ENCODE measurements around the gene SHISA4. TPM values are rescaled to one million over a fixed set of nuclear protein-coding genes. Genes with fewer than 3 reads are reported as not detected.
A peak's percentile ranks its signal among the peaks of the same experiment; 100 is the strongest.

SHISA4 gene
- total and polyA plus RNA-seq, 12 donors: 32.9 to 221 (median 77.9) TPM

GRCh38 chr1:201881617-201882016, 7.1 kb upstream of the SHISA4 start:
- DNase-seq: no peak
- H3K27me3 ChIP-seq: no peaks in the 10 kb centered on the region
- intact Hi-C loops (cut with DNase I): no loop called here
- TF ChIP-seq CTCF (IDR thresholded peaks at IDR 0.05) (no peak), POLR2A (IDR thresholded peaks at IDR 0.05) (no peak)
- no peaks in the 10 kb centered on the region for H3K36me3 ChIP-seq (replicated peaks in 1 of 2)
- H3K27ac ChIP-seq: no peak overlapping the region
- no peak overlapping the region for H3K4me3 ChIP-seq
- H3K4me1 ChIP-seq (replicated peaks in 1 of 2): peaks cover 43 to 55% of the 10 kb centered on the region in 2 donors
- WGBS, 4 donors: 85 to 100% (median 95%) methylated on average over 1 of the region's 1 CpG
- H3K9me3 ChIP-seq (replicated peaks in 1 of 3): no peaks in the 10 kb centered on the region

- H3K4me3 ChIP-seq: no peak overlapping the region
- TF ChIP-seq POLR2A (IDR thresholded peaks at IDR 0.05) (no peak), CTCF (IDR thresholded peaks at IDR 0.05) (peak in 2 of 6 experiments; percentile 6 to 16)
- peaks cover 43 to 65% of the 10 kb centered on the region in 2 donors for H3K4me1 ChIP-seq (replicated peaks in 1 of 2)
- DNase-seq: no peak
- no peaks in the 10 kb centered on the region for H3K36me3 ChIP-seq (replicated peaks in 1 of 2)
- 68 to 79% (median 75%) methylated on average over 2 of the region's 2 CpGs for WGBS, 4 donors
- H3K9me3 ChIP-seq (replicated peaks in 1 of 3): no peaks in the 10 kb centered on the region
- intact Hi-C loops (cut with DNase I): no loop called here
- no peaks in the 10 kb centered on the region for H3K27me3 ChIP-seq
- H3K27ac ChIP-seq: peak overlapping the region in 3 of 5 donors; percentile 71 to 78 (median 74)
Observed at GRCh38 chr1:201882665-201883132, 6.0 kb upstream of the SHISA4 start.

GRCh38 chr1:201883266-201883665, 5.4 kb upstream of the SHISA4 start:
- DNase-seq: no peak
- no peak for TF ChIP-seq POLR2A (IDR thresholded peaks at IDR 0.05)
- TF ChIP-seq CTCF (IDR thresholded peaks at IDR 0.05): no peak
- Histone ChIP-seq H3K4me1 (replicated peaks in 1 of 2) (peaks cover 45 to 66% of the 10 kb centered on the region in 2 donors), H3K9me3 (replicated peaks in 1 of 3) (no peaks in the 10 kb centered on the region), H3K4me3 (no peak overlapping the region), H3K36me3 (replicated peaks in 1 of 2) (no peaks in the 10 kb centered on the region), H3K27ac (peak overlapping the region in 4 of 5 donors; percentile 64 to 78 (median 72)), H3K27me3 (no peaks in the 10 kb centered on the region)
- intact Hi-C loops (cut with DNase I): no loop called here
- 60 to 77% (median 71%) methylated on average over 3 of the region's 3 CpGs for WGBS, 4 donors

GRCh38 chr1:201883786-201884185, 4.9 kb upstream of the SHISA4 start:
- 16 to 26% (median 17%) methylated on average over 6 to 7 of the region's 7 CpGs for whole genome bisulfite sequencing, 4 donors
- DNase-seq: peak; percentile 82 to 93 (median 91)
- H3K4me3 ChIP-seq: no peak overlapping the region
- intact Hi-C loops (cut with DNase I): no loop called here
- peaks cover 41 to 62% of the 10 kb centered on the region in 2 donors for H3K4me1 ChIP-seq (replicated peaks in 1 of 2)
- H3K27ac ChIP-seq: peak overlapping the region in 4 of 5 donors; percentile 64 to 78 (median 72)
- H3K36me3 ChIP-seq (replicated peaks in 1 of 2): no peaks in the 10 kb centered on the region
- TF ChIP-seq POLR2A (IDR thresholded peaks at IDR 0.05) (peak in 1 of 2 donors; percentile 51), CTCF (IDR thresholded peaks at IDR 0.05) (no peak)
- H3K9me3 ChIP-seq (replicated peaks in 1 of 3): no peaks in the 10 kb centered on the region
- H3K27me3 ChIP-seq: no peaks in the 10 kb centered on the region
